Measurements from ENCODE around the gene KCNG2. TPM values are rescaled to one million over a fixed set of nuclear protein-coding genes. Genes with fewer than 3 reads are reported as not detected.

Gene KCNG2
- total and polyA plus RNA-seq, 2 of the 13 experiments (the other 11 are each of a cell fraction or from before 2014, with no cell fraction given), result not detected

DNA sequence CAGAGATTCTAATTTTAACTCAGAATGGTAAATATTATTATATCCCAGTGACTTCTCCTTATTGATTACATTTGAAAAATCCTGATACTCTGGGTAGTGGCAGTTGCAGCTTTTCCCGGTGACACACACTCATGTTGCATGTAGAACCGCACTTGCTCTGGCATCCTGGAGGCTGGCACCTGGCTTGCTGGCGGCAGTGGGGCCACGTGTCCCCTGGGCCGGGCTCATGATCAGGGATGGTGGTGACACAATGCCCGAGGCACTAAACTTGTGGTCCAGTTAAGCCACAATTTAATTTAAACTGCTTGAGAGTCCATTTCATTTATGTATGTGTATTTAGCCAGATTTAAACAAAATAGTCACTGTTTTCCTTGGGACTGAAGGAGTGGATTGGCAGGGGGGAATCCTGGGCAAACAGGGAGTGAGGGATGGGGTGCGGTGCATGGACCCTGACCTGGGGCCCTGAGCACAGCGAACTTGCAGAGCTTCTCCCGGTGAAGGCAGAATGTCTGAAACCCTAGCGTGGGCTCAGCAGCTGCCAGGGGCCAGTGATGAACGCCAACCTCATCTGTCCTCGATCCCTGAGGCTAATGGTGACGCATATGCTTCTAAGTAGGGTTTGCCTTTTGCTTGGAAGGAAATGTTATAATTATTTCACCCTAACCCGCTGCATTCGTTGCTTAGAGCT lies 50.0 kb downstream of the KCNG2 start:
- intact Hi-C loops (cut with micrococcal nuclease; ENCODE audit: unreplicated experiment), result loop anchor here (1.0 kb wide), 1 partner anchor 8 kb away; no protein-coding TSS in a partner anchor
- Histone ChIP-seq H3K36me3 (replicated peaks in 1 of 2; ENCODE audit: control insufficient read depth in 1 of 2, insufficient read depth in 2 of 2, low read length in 2 of 2) (no peaks in the 10 kb centered on the region), H3K27me3 (ENCODE audit: control insufficient read depth in 1 of 2, insufficient read depth in 2 of 2, low read length in 2 of 2) (peaks cover 2 to 11% of the 10 kb centered on the region in 2 experiments; a peak in 3 of 5 replicates), H4K20me1 (ENCODE audit: insufficient read depth, low read length) (no peaks in the 10 kb centered on the region), H3K79me2 (ENCODE audit: insufficient read depth, low read length) (no peaks in the 10 kb centered on the region), H3K4me1 (ENCODE audit: insufficient read depth, low read length) (peaks cover 20% of the 10 kb centered on the region), H3K9ac (ENCODE audit: insufficient read depth, low read depth, low read length) (no peak overlapping the region), H3K4me2 (ENCODE audit: low read depth, low read length) (no peak overlapping the region), H3K9me3 (ENCODE audit: low read length) (no peaks in the 10 kb centered on the region), H2AFZ (ENCODE audit: low read length) (no peak overlapping the region), H3K4me3 (replicated peaks in 1 of 3; ENCODE audit: insufficient read depth in 1 of 3, low read depth in 2 of 3, low read length in 3 of 3) (no peak overlapping the region), H3K27ac (ENCODE audit: extremely low read length, insufficient read depth, low read length) (no peak overlapping the region)
- DNase-seq (ENCODE audit: low spot score), result no peak
- BruUV-seq (replicated peaks), result no TSS peak
- WGBS (ENCODE audit: low lambda C conversion rate), result 67% methylated on average over 10 of the region's 15 CpGs
- TF ChIP-seq KLF9 (CRISPR knock-in tag; IDR thresholded peaks at IDR 0.05; ENCODE audit: low read depth) (no peak), ZNF556 (CRISPR knock-in tag; IDR thresholded peaks at IDR 0.05; ENCODE audit: borderline replicate concordance) (no peak), ZNF570 (CRISPR knock-in tag; IDR thresholded peaks at IDR 0.05; ENCODE audit: borderline replicate concordance) (no peak), ZNF678 (CRISPR knock-in tag; IDR thresholded peaks at IDR 0.05) (no peak), MXI1 (IDR thresholded peaks at IDR 0.05; ENCODE audit: borderline replicate concordance, low read depth, low read length) (no peak)
- TF ChIP-seq, protein P1, sequence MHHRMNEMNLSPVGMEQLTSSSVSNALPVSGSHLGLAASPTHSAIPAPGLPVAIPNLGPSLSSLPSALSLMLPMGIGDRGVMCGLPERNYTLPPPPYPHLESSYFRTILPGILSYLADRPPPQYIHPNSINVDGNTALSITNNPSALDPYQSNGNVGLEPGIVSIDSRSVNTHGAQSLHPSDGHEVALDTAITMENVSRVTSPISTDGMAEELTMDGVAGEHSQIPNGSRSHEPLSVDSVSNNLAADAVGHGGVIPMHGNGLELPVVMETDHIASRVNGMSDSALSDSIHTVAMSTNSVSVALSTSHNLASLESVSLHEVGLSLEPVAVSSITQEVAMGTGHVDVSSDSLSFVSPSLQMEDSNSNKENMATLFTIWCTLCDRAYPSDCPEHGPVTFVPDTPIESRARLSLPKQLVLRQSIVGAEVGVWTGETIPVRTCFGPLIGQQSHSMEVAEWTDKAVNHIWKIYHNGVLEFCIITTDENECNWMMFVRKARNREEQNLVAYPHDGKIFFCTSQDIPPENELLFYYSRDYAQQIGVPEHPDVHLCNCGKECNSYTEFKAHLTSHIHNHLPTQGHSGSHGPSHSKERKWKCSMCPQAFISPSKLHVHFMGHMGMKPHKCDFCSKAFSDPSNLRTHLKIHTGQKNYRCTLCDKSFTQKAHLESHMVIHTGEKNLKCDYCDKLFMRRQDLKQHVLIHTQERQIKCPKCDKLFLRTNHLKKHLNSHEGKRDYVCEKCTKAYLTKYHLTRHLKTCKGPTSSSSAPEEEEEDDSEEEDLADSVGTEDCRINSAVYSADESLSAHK (CRISPR knock-in tag; IDR thresholded peaks at IDR 0.05; ENCODE audit: borderline replicate concordance), result no peak
- CTCF ChIA-PET (ENCODE audit: low intra/inter-chr PET ratio, low total read pairs), result no interaction called here
- no peak for ATAC-seq
- FAIRE-seq, result no peak
- POLR2A ChIA-PET, result no interaction called here
- in situ Hi-C loops (cut with HindIII; ENCODE audit: extremely low pct_ligation_motif_present, low pct_unique_long_range_greater_than_20kb), result no loop called here

Measured in HepG2 (cell line).